H9 (cell line): ENCODE results near the gene IL6R. TPM values are rescaled to one million over a fixed set of nuclear protein-coding genes. Genes with fewer than 3 reads are reported as not detected.
A peak's percentile ranks its signal among the peaks of the same experiment; 100 is the strongest.

Experiments used
- DNase-seq: peaks from one replicate; pipeline ENCODE4 v3.0.0-alpha.2; 2017
- H2AFZ ChIP-seq: one replicate; pipeline ENCODE4 v1.6.1; 2013; ENCODE audit warnings: mild to moderate bottlenecking, low read length, control low read depth, moderate library complexity
- H2AK5ac ChIP-seq: 2 replicates; pipeline ENCODE4 v1.6.1; 2013; ENCODE audit warnings: low read length, control low read depth, mixed read lengths; ENCODE audit not compliant: insufficient read length
- H2BK120ac ChIP-seq: one replicate; pipeline ENCODE4 v1.6.1; 2013; ENCODE audit warnings: low read depth, mild to moderate bottlenecking, low read length, control low read depth, inconsistent platforms; ENCODE audit not compliant: poor library complexity, severe bottlenecking
- H2BK12ac ChIP-seq: 2 replicates; pipeline ENCODE4 v1.6.1; 2013; ENCODE audit warnings: low read length, control low read depth, mixed read lengths, low read depth; ENCODE audit not compliant: insufficient read length
- H2BK15ac ChIP-seq: 2 replicates; pipeline ENCODE4 v1.6.1; 2013; ENCODE audit warnings: low read depth, low read length, control low read depth
- H2BK20ac ChIP-seq: one replicate; pipeline ENCODE4 v1.6.1; 2013; ENCODE audit warnings: low read depth, mild to moderate bottlenecking, low read length, control low read depth, inconsistent platforms; ENCODE audit not compliant: poor library complexity, severe bottlenecking
- H2BK5ac ChIP-seq: 2 replicates; pipeline ENCODE4 v1.6.1; 2013; ENCODE audit warnings: low read length, control low read depth, mixed read lengths; ENCODE audit not compliant: insufficient read length
- H3K14ac ChIP-seq: 2 replicates; pipeline ENCODE4 v1.6.1; 2013; ENCODE audit warnings: low read length, control low read depth; ENCODE audit not compliant: insufficient read depth
- H3K18ac ChIP-seq: 2 replicates; pipeline ENCODE4 v1.6.1; 2013; ENCODE audit warnings: low read depth, mild to moderate bottlenecking, mixed read lengths, low read length, control low read depth; ENCODE audit not compliant: insufficient read length
- H3K23ac ChIP-seq: 2 replicates; pipeline ENCODE4 v1.6.1; 2013; ENCODE audit warnings: low read length, control low read depth, mixed read lengths, low read depth; ENCODE audit not compliant: insufficient read length
- H3K23me2 ChIP-seq: 2 replicates; pipeline ENCODE4 v1.6.1; 2013; ENCODE audit warnings: low read depth, mild to moderate bottlenecking, mixed read lengths, low read length, control low read depth; ENCODE audit not compliant: insufficient read length, poor library complexity, severe bottlenecking
- H3K27ac ChIP-seq: 2 replicates; pipeline ENCODE4 v1.5.1; 2013; ENCODE audit warnings: low read length, control low read depth, mixed read lengths, low read depth; ENCODE audit not compliant: insufficient read length
- H3K27me3 ChIP-seq: 2 replicates; pipeline ENCODE4 v1.6.1; 2013; ENCODE audit warnings: low read length, control low read depth, inconsistent platforms; ENCODE audit not compliant: insufficient read depth
- H3K4ac ChIP-seq: 2 replicates; pipeline ENCODE4 v1.6.1; 2013; ENCODE audit warnings: low read depth, mild to moderate bottlenecking, control low read depth, inconsistent platforms, low read length, moderate library complexity
- H3K4me1 ChIP-seq: 2 replicates; pipeline ENCODE4 v1.6.1; 2013; ENCODE audit warnings: low read length, control low read depth, inconsistent platforms; ENCODE audit not compliant: insufficient read depth
- H3K4me2 ChIP-seq: 2 replicates; pipeline ENCODE4 v1.6.1; 2013; ENCODE audit warnings: low read length, control low read depth, mixed read lengths; ENCODE audit not compliant: insufficient read length, insufficient read depth
- H3K56ac ChIP-seq: 2 replicates; pipeline ENCODE4 v1.6.1; 2013; ENCODE audit warnings: low read depth, mild to moderate bottlenecking, mixed read lengths, low read length, control low read depth; ENCODE audit not compliant: insufficient read length
- H3K79me1 ChIP-seq: 2 replicates; pipeline ENCODE4 v1.6.1; 2013; ENCODE audit warnings: low read depth, mild to moderate bottlenecking, moderate library complexity, low read length, control low read depth, inconsistent platforms; ENCODE audit not compliant: insufficient read depth, poor library complexity, severe bottlenecking
- H3K79me2 ChIP-seq: 2 replicates; pipeline ENCODE4 v1.6.1; 2013; ENCODE audit warnings: low read length, control low read depth, inconsistent platforms; ENCODE audit not compliant: insufficient read depth
- H3K9ac ChIP-seq: 2 replicates; pipeline ENCODE4 v1.6.1; 2013; ENCODE audit warnings: low read length, control low read depth, mixed read lengths; ENCODE audit not compliant: insufficient read length; ENCODE audit errors: extremely low read depth
- H3K9me3 ChIP-seq: one replicate; pipeline ENCODE4 v1.6.1; 2013; ENCODE audit warnings: low read depth, low read length, inconsistent platforms; ENCODE audit not compliant: control insufficient read depth
- H3T11ph ChIP-seq: one replicate; pipeline ENCODE4 v1.6.1; 2013; ENCODE audit warnings: mild to moderate bottlenecking, low read length, control low read depth, inconsistent platforms
- H4K20me1 ChIP-seq: one replicate; pipeline ENCODE4 v1.6.1; 2013; ENCODE audit not compliant: control insufficient read depth, insufficient read length, insufficient read depth
- H4K5ac ChIP-seq: 2 replicates; pipeline ENCODE4 v1.6.1; 2013; ENCODE audit warnings: low read depth, mild to moderate bottlenecking, mixed read lengths, low read length, control low read depth; ENCODE audit not compliant: insufficient read length
- H4K8ac ChIP-seq: replicated peaks from 2 replicates; pipeline ENCODE4 v1.6.1; 2013; ENCODE audit warnings: low read length, control low read depth, mixed read lengths, low read depth; ENCODE audit not compliant: insufficient read length
- H4K91ac ChIP-seq: 2 replicates; pipeline ENCODE4 v1.6.1; 2013; ENCODE audit warnings: low read depth, mild to moderate bottlenecking, moderate library complexity, mixed read lengths, low read length, control low read depth; ENCODE audit not compliant: insufficient read length
- H3K27ac Mint-ChIP-seq, 3 experiments: 2 replicates in 2 of 3; 3 replicates in 1 of 3; pipeline ENCODE4 v1.8.0; 2020 to 2021; ENCODE audit warnings: mixed read lengths in 3 of 3, mild to moderate bottlenecking in 1 of 3, moderate library complexity in 1 of 3
- H3K27me3 Mint-ChIP-seq: 2 replicates; pipeline ENCODE4 v1.8.0; 2021; ENCODE audit warnings: low read depth, mild to moderate bottlenecking, moderate library complexity, mixed read lengths
- H3K36me3 Mint-ChIP-seq, 3 experiments: 2 replicates in 2 of 3; 3 replicates in 1 of 3; pipeline ENCODE4 v1.8.0; 2020 to 2021; ENCODE audit warnings: low read depth in 3 of 3, mixed read lengths in 3 of 3; ENCODE audit not compliant: insufficient read depth in 1 of 3
- H3K4me1 Mint-ChIP-seq, 2 experiments: 2 replicates each; pipeline ENCODE4 v1.8.0; 2020; ENCODE audit warnings: mixed read lengths in 2 of 2
- H3K4me3 Mint-ChIP-seq, 2 experiments: 2 replicates in 1 of 2; 3 replicates in 1 of 2; pipeline ENCODE4 v1.8.0; 2020 to 2021; ENCODE audit warnings: mild to moderate bottlenecking in 2 of 2, mixed read lengths in 2 of 2, moderate library complexity in 1 of 2
- H3K9me3 Mint-ChIP-seq, 2 experiments: 2 replicates in 1 of 2; 3 replicates in 1 of 2; pipeline ENCODE4 v1.8.0; 2020; ENCODE audit warnings: mild to moderate bottlenecking in 2 of 2, mixed read lengths in 2 of 2, moderate library complexity in 1 of 2
- CTCF ChIP-seq: fragments of 200-600 bp; sonication (generic); conservative IDR thresholded peaks from 3 replicates; pipeline ENCODE4 v1.8.0; 2021; ENCODE audit warnings: antibody characterized with exemption, mild to moderate bottlenecking
- WGBS: extraction: QIAGEN DNeasy Blood & Tissue Kit; methylation state at CpG from one replicate; pipeline ENCODE4 v1.1.7; 2013; ENCODE audit warnings: missing lambda C conversion rate, low lambda C conversion rate, mixed read lengths; ENCODE audit not compliant: insufficient read length; ENCODE audit errors: extremely low coverage; 5-methylcytosine and 5-hydroxymethylcytosine counted together
- total RNA-seq: library from RNA; stranded (reverse); gene quantifications from 2 replicates; pipeline ENCODE4 v1.2.1, GENCODE V29; 2021

IL6R gene
- total RNA-seq, 1 experiment from 2014 or later, result 1.7 TPM

GRCh38 chr1:154485106-154485505 is 80.0 kb downstream of the IL6R start:
- no peak overlapping the region for H3K27ac ChIP-seq

More at GRCh38 chr1:154485106-154485505, 80.0 kb downstream of the IL6R start:
- Histone ChIP-seq H3K79me2 (no peaks in the 10 kb centered on the region), H4K91ac (no peak overlapping the region), H3K4me2 (no peak overlapping the region), H3K27me3 (no peaks in the 10 kb centered on the region), H3T11ph (no peak overlapping the region), H3K23me2 (no peaks in the 10 kb centered on the region), H4K20me1 (peaks cover 3% of the 10 kb centered on the region), H4K8ac (no peak overlapping the region), H2BK15ac (no peak overlapping the region), H3K18ac (no peak overlapping the region), H3K9ac (no peak overlapping the region), H4K5ac (no peak overlapping the region), H2BK12ac (no peak overlapping the region), H3K9me3 (no peaks in the 10 kb centered on the region), H3K23ac (no peak overlapping the region), H2BK5ac (no peak overlapping the region), H3K14ac (no peak overlapping the region), H3K79me1 (no peaks in the 10 kb centered on the region), H3K4ac (no peak overlapping the region), H3K4me1 (no peaks in the 10 kb centered on the region), H2AFZ (no peak overlapping the region), H2BK120ac (no peak overlapping the region), H2BK20ac (no peak overlapping the region), H2AK5ac (no peak overlapping the region), H3K56ac (no peak overlapping the region)
- Mint-ChIP-seq H3K9me3 (no peaks in the 10 kb centered on the region), H3K36me3 (no peaks in the 10 kb centered on the region), H3K27me3 (no peaks in the 10 kb centered on the region), H3K4me3 (no peak overlapping the region), H3K4me1 (0 out of 4 replicates have a peak, but pooled peaks cover 0 to 3% of the 10 kb centered on the region in 2 experiments), H3K27ac (peak overlapping the region in 1 of 3 experiments; percentile 64; a peak in 1 of 7 replicates)
- no peak for DNase-seq
- no peak for TF ChIP-seq CTCF
- no CpG with 5 or more reads among the region's 5 CpGs for WGBS
